ENCODE measurements around the gene GATA6.
"Not testable (repeated sequence)": the region's sequence is repeated elsewhere in the genome, so short reads cannot be mapped to it uniquely, and the experiment has no call there.

The GATA6 gene

GRCh38 chr18:22218835-22219234, 49.4 kb downstream of the GATA6 start:
- no peak overlapping the region for H3K4me3 ChIP-seq (ENCODE audit: low read depth, low read length)
- TF ChIP-seq CTCF (IDR thresholded peaks at IDR 0.05; ENCODE audit: borderline replicate concordance, insufficient read depth, low read depth, low read length), result no peak

GRCh38 chr18:22219568-22220355, 50.4 kb downstream of the GATA6 start:
- TF ChIP-seq CTCF (IDR thresholded peaks at IDR 0.05; ENCODE audit: borderline replicate concordance, insufficient read depth, low read depth, low read length), result no peak
- no peak overlapping the region for H3K4me3 ChIP-seq (ENCODE audit: low read depth, low read length)

- H3K4me3 ChIP-seq (ENCODE audit: low read depth, low read length), result not testable (repeated sequence)
Observed at GRCh38 chr18:22220585-22220984, 51.2 kb downstream of the GATA6 start.

GRCh38 chr18:22221350-22221749, 52.0 kb downstream of the GATA6 start:
- no peak for TF ChIP-seq CTCF (IDR thresholded peaks at IDR 0.05; ENCODE audit: borderline replicate concordance, insufficient read depth, low read depth, low read length)
- no peak overlapping the region for H3K4me3 ChIP-seq (ENCODE audit: low read depth, low read length)

- no peak overlapping the region for H3K4me3 ChIP-seq (ENCODE audit: low read depth, low read length)
- TF ChIP-seq CTCF (IDR thresholded peaks at IDR 0.05; ENCODE audit: borderline replicate concordance, insufficient read depth, low read depth, low read length), result no peak
Observed at GRCh38 chr18:22223254-22223964, 54.0 kb downstream of the GATA6 start.

- no peak overlapping the region for H3K4me3 ChIP-seq (ENCODE audit: low read depth, low read length)
Observed at GRCh38 chr18:22223965-22224322, 54.6 kb downstream of the GATA6 start.

GRCh38 chr18:22224339-22224738, 55.0 kb downstream of the GATA6 start:
- TF ChIP-seq CTCF (IDR thresholded peaks at IDR 0.05; ENCODE audit: borderline replicate concordance, insufficient read depth, low read depth, low read length), result no peak
- no peak overlapping the region for H3K4me3 ChIP-seq (ENCODE audit: low read depth, low read length)

More at GRCh38 chr18:22223965-22224322, 54.6 kb downstream of the GATA6 start:
- TF ChIP-seq CTCF (IDR thresholded peaks at IDR 0.05; ENCODE audit: borderline replicate concordance, insufficient read depth, low read depth, low read length), result no peak
